GM12892 (cell line): ENCODE measurements around the gene CDKN2A.

Experiments
- POLR2A ChIP-seq: IDR thresholded peaks from 2 replicates; pipeline ENCODE4 v1.6.1; 2011; ENCODE audit warnings: low read depth, low read length, control low read depth
- TAF1 ChIP-seq: IDR thresholded peaks from 2 replicates; pipeline ENCODE4 v1.6.1; 2011; ENCODE audit warnings: low read depth, mild to moderate bottlenecking, control low read depth, low read length, borderline replicate concordance

- TF ChIP-seq TAF1 (no peak), POLR2A (no peak)
These were observed 10.6 kb downstream of the CDKN2A start for GRCh38 chr9:21983561-21983935.
